ENCODE results near the gene UFSP1. TPM values are rescaled to one million over a fixed set of nuclear protein-coding genes. Genes with fewer than 3 reads are reported as not detected.
A peak's percentile ranks its signal among the peaks of the same experiment; 100 is the strongest.

Gene UFSP1
- total and polyA plus RNA-seq, 2 of the 13 experiments (the other 11 are each of a cell fraction or from before 2014, with no cell fraction given), result 0.65 to 3.3 TPM

DNA sequence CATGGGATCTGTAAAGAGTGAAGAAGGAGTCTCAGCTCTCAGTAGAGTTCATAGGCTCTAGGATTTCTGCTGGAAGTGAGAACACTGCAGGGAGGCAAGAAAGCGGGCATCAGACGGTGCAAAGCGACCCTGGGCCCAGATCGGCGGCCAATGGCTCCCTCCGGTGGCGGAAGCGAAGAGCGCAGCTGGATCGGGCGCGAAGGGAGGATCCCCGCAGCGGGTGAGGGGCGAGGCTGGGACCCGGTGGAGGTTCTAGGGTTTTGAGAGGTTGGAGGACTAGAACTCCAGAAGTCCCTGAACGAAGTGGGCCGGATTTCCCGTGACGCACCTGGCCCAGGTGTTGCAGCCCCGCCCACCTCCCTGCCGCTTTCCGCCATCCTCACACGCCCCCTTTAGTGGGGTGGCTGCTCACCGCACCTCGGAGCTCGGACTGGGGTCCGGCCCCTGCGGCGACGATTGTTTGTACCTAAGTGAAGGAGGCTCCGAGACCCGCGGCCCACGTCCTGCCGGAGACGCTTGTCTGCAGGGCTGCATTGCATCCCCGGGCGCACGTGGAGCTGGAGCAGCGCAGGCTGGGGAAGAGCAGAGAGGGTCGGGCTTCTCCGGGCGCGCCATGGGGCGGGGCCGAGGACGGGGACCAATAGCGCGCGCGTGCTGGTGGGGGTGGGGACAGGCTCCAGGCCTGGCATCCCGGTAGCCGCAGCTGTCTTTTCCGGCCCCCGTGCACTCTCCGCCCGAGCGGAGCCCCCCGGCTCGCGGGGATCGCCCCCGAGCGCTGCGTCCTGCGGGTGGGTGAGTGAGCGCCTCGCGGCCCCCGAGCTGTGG lies 37.3 kb downstream of the UFSP1 start, which contains the start of gene SLC12A9 (continued):
- TF ChIP-seq, protein P1, sequence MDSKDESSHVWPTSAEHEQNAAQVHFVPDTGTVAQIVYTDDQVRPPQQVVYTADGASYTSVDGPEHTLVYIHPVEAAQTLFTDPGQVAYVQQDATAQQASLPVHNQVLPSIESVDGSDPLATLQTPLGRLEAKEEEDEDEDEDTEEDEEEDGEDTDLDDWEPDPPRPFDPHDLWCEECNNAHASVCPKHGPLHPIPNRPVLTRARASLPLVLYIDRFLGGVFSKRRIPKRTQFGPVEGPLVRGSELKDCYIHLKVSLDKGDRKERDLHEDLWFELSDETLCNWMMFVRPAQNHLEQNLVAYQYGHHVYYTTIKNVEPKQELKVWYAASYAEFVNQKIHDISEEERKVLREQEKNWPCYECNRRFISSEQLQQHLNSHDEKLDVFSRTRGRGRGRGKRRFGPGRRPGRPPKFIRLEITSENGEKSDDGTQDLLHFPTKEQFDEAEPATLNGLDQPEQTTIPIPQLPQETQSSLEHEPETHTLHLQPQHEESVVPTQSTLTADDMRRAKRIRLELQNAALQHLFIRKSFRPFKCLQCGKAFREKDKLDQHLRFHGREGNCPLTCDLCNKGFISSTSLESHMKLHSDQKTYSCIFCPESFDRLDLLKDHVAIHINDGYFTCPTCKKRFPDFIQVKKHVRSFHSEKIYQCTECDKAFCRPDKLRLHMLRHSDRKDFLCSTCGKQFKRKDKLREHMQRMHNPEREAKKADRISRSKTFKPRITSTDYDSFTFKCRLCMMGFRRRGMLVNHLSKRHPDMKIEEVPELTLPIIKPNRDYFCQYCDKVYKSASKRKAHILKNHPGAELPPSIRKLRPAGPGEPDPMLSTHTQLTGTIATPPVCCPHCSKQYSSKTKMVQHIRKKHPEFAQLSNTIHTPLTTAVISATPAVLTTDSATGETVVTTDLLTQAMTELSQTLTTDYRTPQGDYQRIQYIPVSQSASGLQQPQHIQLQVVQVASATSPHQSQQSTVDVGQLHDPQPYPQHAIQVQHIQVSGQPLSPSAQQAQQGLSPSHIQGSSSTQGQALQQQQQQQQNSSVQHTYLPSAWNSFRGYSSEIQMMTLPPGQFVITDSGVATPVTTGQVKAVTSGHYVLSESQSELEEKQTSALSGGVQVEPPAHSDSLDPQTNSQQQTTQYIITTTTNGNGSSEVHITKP (CRISPR knock-in tag; IDR thresholded peaks at IDR 0.05; ENCODE audit: low read depth), result peak; percentile 52; the same call in 1 of the 2 replicates
- peak; percentile 50; the same call in 1 of the 2 replicates for TF ChIP-seq KLF6 (CRISPR knock-in tag; IDR thresholded peaks at IDR 0.05)
- TF ChIP-seq ZFP36 (IDR thresholded peaks at IDR 0.05; ENCODE audit: borderline replicate concordance, low read depth, low read length, partially characterized antibody), result no peak
- 0 out of 2 replicates have a peak, but pooled peaks have one; percentile 26 for TF ChIP-seq ARNT2 (CRISPR knock-in tag; IDR thresholded peaks at IDR 0.05; ENCODE audit: low read depth)
- TF ChIP-seq SCMH1 (CRISPR knock-in tag; IDR thresholded peaks at IDR 0.05; ENCODE audit: borderline replicate concordance), result no peak

DNA sequence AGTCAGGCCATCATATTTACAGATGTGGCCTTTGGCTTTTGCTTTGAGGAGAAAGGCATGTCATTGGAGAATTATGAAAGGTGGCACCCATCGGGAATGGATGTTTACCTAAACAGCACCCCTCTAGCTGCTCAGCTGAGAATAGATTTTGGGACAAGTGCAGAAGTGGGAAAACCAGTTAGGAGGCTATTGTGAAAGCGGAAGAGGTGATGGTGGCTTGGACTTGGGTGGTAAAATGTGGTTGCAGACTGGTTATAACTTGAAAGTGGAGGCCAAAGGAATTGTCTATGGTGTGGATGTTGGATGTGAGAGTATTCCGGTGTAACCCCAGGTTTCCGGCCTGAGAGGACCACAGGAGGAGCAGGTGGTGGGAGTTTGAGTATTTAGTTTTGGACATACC lies 42.2 kb downstream of the UFSP1 start:
- no peak for DNase-seq (ENCODE audit: low spot score)
- 93% methylated on average over 4 of the region's 4 CpGs for WGBS (ENCODE audit: low lambda C conversion rate)
- BruUV-seq (replicated peaks), result no TSS peak
- H3K4me3 ChIP-seq (replicated peaks in 1 of 3; ENCODE audit: insufficient read depth in 1 of 3, low read depth in 2 of 3, low read length in 3 of 3), result no peak overlapping the region
- no peaks in the 10 kb centered on the region for H4K20me1 ChIP-seq (ENCODE audit: insufficient read depth, low read length)
- intact Hi-C loops (cut with micrococcal nuclease; ENCODE audit: unreplicated experiment), result no loop called here
- no peaks in the 10 kb centered on the region for H3K9me3 ChIP-seq (ENCODE audit: low read length)
- no peak overlapping the region for H3K27ac ChIP-seq (ENCODE audit: extremely low read length, insufficient read depth, low read length)
- no peak for ATAC-seq
- in situ Hi-C loops (cut with HindIII; ENCODE audit: extremely low pct_ligation_motif_present, low pct_unique_long_range_greater_than_20kb), result no loop called here
- no peaks in the 10 kb centered on the region for H3K27me3 ChIP-seq (ENCODE audit: control insufficient read depth in 1 of 2, insufficient read depth in 2 of 2, low read length in 2 of 2)
- no peaks in the 10 kb centered on the region for H3K36me3 ChIP-seq (replicated peaks in 1 of 2; ENCODE audit: control insufficient read depth in 1 of 2, insufficient read depth in 2 of 2, low read length in 2 of 2)
- peaks cover 14% of the 10 kb centered on the region for H3K4me1 ChIP-seq (ENCODE audit: insufficient read depth, low read length)
- H3K79me2 ChIP-seq (ENCODE audit: insufficient read depth, low read length), result no peaks in the 10 kb centered on the region
- H3K9ac ChIP-seq (ENCODE audit: insufficient read depth, low read depth, low read length), result no peak overlapping the region
- no peak overlapping the region for H3K4me2 ChIP-seq (ENCODE audit: low read depth, low read length)
- ChIA-PET POLR2A (no interaction called here), CTCF (ENCODE audit: low intra/inter-chr PET ratio, low total read pairs) (no interaction called here)
- FAIRE-seq, result no peak
- no peak overlapping the region for H2AFZ ChIP-seq (ENCODE audit: low read length)
- TF ChIP-seq GABPA (IDR thresholded peaks at IDR 0.05; ENCODE audit: low read depth, low read length), result no peak
- TF ChIP-seq GABPA (CRISPR knock-in tag; IDR thresholded peaks at IDR 0.05; ENCODE audit: low read depth), result no peak
- TF ChIP-seq SP5 (CRISPR knock-in tag; IDR thresholded peaks at IDR 0.05; ENCODE audit: borderline replicate concordance, low read depth), result no peak
- TF ChIP-seq, protein P2, sequence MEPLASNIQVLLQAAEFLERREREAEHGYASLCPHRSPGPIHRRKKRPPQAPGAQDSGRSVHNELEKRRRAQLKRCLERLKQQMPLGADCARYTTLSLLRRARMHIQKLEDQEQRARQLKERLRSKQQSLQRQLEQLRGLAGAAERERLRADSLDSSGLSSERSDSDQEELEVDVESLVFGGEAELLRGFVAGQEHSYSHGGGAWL (CRISPR knock-in tag; IDR thresholded peaks at IDR 0.05), result no peak
- TF ChIP-seq KAT2B (IDR thresholded peaks at IDR 0.05; ENCODE audit: borderline replicate concordance, low read depth, low read length), result no peak
- TF ChIP-seq ZNF383 (CRISPR knock-in tag; IDR thresholded peaks at IDR 0.05; ENCODE audit: borderline replicate concordance), result no peak
- no peak for TF ChIP-seq ZBTB7B (CRISPR knock-in tag; IDR thresholded peaks at IDR 0.05)
- TF ChIP-seq ZNF557 (CRISPR knock-in tag; IDR thresholded peaks at IDR 0.05), result no peak
- TF ChIP-seq PLRG1 (conservative IDR thresholded peaks at IDR 0.05), result no peak
- no peak for TF ChIP-seq IKZF4 (CRISPR knock-in tag; IDR thresholded peaks at IDR 0.05; ENCODE audit: borderline replicate concordance, low read depth, not compliant biosample characterization)
- TF ChIP-seq, protein P3, sequence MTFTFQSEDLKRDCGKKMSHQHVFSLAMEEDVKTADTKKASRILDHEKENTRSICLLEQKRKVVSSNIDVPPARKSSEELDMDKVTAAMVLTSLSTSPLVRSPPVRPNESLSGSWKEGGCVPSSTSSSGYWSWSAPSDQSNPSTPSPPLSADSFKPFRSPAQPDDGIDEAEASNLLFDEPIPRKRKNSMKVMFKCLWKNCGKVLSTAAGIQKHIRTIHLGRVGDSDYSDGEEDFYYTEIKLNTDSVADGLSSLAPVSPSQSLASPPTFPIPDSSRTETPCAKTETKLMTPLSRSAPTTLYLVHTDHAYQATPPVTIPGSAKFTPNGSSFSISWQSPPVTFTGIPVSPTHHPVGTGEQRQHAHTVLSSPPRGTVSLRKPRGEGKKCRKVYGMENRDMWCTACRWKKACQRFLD (CRISPR knock-in tag; IDR thresholded peaks at IDR 0.05; ENCODE audit: borderline replicate concordance), result no peak
- TF ChIP-seq KDM3A (CRISPR knock-in tag; IDR thresholded peaks at IDR 0.05; ENCODE audit: low read depth), result no peak
- TF ChIP-seq ZFX (CRISPR knock-in tag; IDR thresholded peaks at IDR 0.05; ENCODE audit: low read depth), result no peak
- no peak for TF ChIP-seq ZNF556 (CRISPR knock-in tag; IDR thresholded peaks at IDR 0.05; ENCODE audit: borderline replicate concordance)

Data from HepG2 (cell line).